Natural killer cell (primary cell): ENCODE results near the gene SNRPA. TPM values are rescaled to one million over a fixed set of nuclear protein-coding genes. Genes with fewer than 3 reads are reported as not detected.

ENCODE experiments used
- ATAC-seq, 3 donors: fragments of 150-1000 bp in 2 of 3; fragments of 200-7000 bp in 1 of 3; cut with Tn5 transposase; 1 replicate in 1 of 3; 2 replicates in 2 of 3; pipeline ENCODE4 v1.10.0; 2021; ENCODE audit warnings: mild to moderate bottlenecking in 2 of 3, moderate library complexity in 2 of 3
- DNase-seq, 2 donors: peaks; one replicate each; pipeline versions ENCODE4 v3.0.0 to v3.0.0-alpha.2; 2013 to 2021; ENCODE audit warnings: mixed read lengths in 1 of 2
- H3K27ac ChIP-seq: one replicate; pipeline ENCODE4 v1.5.1; 2013; ENCODE audit warnings: mild to moderate bottlenecking, low read length
- H3K27me3 ChIP-seq: one replicate; pipeline ENCODE4 v1.6.1; 2013; ENCODE audit warnings: low read length; ENCODE audit not compliant: control insufficient read depth, insufficient read depth
- H3K36me3 ChIP-seq: one replicate; pipeline ENCODE4 v1.6.1; 2013; ENCODE audit warnings: low read length; ENCODE audit not compliant: control insufficient read depth, insufficient read depth
- H3K4me1 ChIP-seq: one replicate; pipeline ENCODE4 v1.6.1; 2013; ENCODE audit warnings: low read length; ENCODE audit not compliant: control insufficient read depth, insufficient read depth
- H3K4me3 ChIP-seq: one replicate; pipeline ENCODE4 v1.5.1; 2013; ENCODE audit warnings: low read length
- H3K9me3 ChIP-seq: one replicate; pipeline ENCODE4 v1.6.1; 2013; ENCODE audit warnings: low read length; ENCODE audit not compliant: control insufficient read depth, insufficient read depth
- H3K27ac Mint-ChIP-seq, 2 donors: one replicate each; pipeline ENCODE4 v1.8.0; 2022; ENCODE audit warnings: mild to moderate bottlenecking in 2 of 2, mixed read lengths in 2 of 2, moderate library complexity in 1 of 2
- H3K27me3 Mint-ChIP-seq, 2 donors: one replicate each; pipeline ENCODE4 v1.8.0; 2022; ENCODE audit warnings: low read depth in 2 of 2, mixed read lengths in 2 of 2
- H3K36me3 Mint-ChIP-seq: one replicate; pipeline ENCODE4 v1.8.0; 2022; ENCODE audit warnings: mixed read lengths
- H3K4me1 Mint-ChIP-seq, 2 donors: one replicate each; pipeline ENCODE4 v1.8.0; 2022; ENCODE audit warnings: mixed read lengths in 2 of 2
- H3K4me3 Mint-ChIP-seq: one replicate; pipeline ENCODE4 v1.8.0; 2022; ENCODE audit warnings: mild to moderate bottlenecking, moderate library complexity, mixed read lengths
- H3K9me3 Mint-ChIP-seq, 2 donors: one replicate each; pipeline ENCODE4 v1.8.0; 2022; ENCODE audit warnings: mixed read lengths in 2 of 2
- CTCF ChIP-seq: fragments of 200-600 bp; IDR thresholded peaks from one replicate; pipeline ENCODE4 v1.8.0; 2022; ENCODE audit warnings: antibody characterized with exemption
- WGBS: methylation state at CpG from one replicate; pipeline ENCODE4 v1.1.7; 2013; ENCODE audit warnings: missing lambda C conversion rate; ENCODE audit not compliant: insufficient coverage; 5-methylcytosine and 5-hydroxymethylcytosine counted together
- intact Hi-C: fragments of 100-400 bp; cut with micrococcal nuclease; formaldehyde crosslinking; loops from one replicate; pipeline ENCODE4 v1.14.2; 2022
- total RNA-seq, 4 donors: library from RNA; stranded (reverse); fragments of 120-200 nt in 1 of 4; gene quantifications; one replicate each; pipeline versions ENCODE4 v1.2.3 to v1.2.4, GENCODE V29; 2013 to 2022

Gene SNRPA
- total RNA-seq, 3 donors from 2014 or later (not counting 1 experiment from before 2014, with no cell fraction given), result 56.2 to 65.9 (median 60.9) TPM

- Histone ChIP-seq H3K4me1 (peaks cover 29% of the 10 kb centered on the region), H3K36me3 (no peaks in the 10 kb centered on the region), H3K27ac (no peak within 1 kb of the TSS), H3K9me3 (no peaks in the 10 kb centered on the region), H3K27me3 (no peaks in the 10 kb centered on the region), H3K4me3 (no peak within 1 kb of the TSS)
- intact Hi-C loops, result loop anchor here (5.0 to 10.0 kb wide), 3 partner anchors 42 to 310 kb away; partner anchors contain the start of genes BLVRB and SPTBN4
- no peak within 1 kb of the TSS for H3K4me3 Mint-ChIP-seq
- H3K36me3 Mint-ChIP-seq, result no peaks in the 10 kb centered on the region
- no peaks in the 10 kb centered on the region for H3K9me3 Mint-ChIP-seq
- peak within 1 kb of the TSS; percentile 95 to 96 for H3K27ac Mint-ChIP-seq
- 88% methylated on average over 9 of the region's 9 CpGs for WGBS
- peaks cover 35 to 40% of the 10 kb centered on the region in 2 donors for H3K4me1 Mint-ChIP-seq
- ATAC-seq (no peak), DNase-seq (no peak)
- no peaks in the 10 kb centered on the region for H3K27me3 Mint-ChIP-seq
- TF ChIP-seq CTCF, result no peak
Measured at GRCh38 chr19:40774916-40775631, 24.1 kb downstream of the SNRPA start, which contains the start of gene MIA. Gene MIA (plus strand): TSS chr19:40775521. CDS start chr19:40775543, 22 bp downstream.

DNA sequence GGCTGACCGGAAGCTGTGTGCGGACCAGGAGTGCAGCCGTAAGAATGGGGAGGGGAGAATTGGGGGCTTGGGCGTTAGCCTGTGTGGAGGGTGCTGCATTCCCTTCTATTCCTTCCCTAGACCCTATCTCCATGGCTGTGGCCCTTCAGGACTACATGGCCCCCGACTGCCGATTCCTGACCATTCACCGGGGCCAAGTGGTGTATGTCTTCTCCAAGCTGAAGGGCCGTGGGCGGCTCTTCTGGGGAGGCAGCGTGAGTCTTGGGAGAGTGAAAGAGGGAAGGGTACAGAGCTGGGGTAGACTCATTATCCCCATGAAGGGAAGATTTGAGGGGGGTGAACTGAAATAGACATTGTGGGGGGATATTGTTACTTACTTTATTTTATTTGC is 24.6 kb downstream of the SNRPA start:
- 98% methylated on average over 7 of the region's 10 CpGs for WGBS
- Mint-ChIP-seq H3K9me3 (no peaks in the 10 kb centered on the region), H3K4me3 (no peak overlapping the region), H3K36me3 (no peaks in the 10 kb centered on the region), H3K27me3 (no peaks in the 10 kb centered on the region), H3K27ac (no peak overlapping the region), H3K4me1 (peaks cover 41 to 42% of the 10 kb centered on the region in 2 donors)
- intact Hi-C loops, result loop anchor here (5.0 to 10.0 kb wide), 3 partner anchors 42 to 311 kb away; partner anchors contain the start of genes BLVRB and SPTBN4
- DNase-seq (no peak), ATAC-seq (no peak)
- TF ChIP-seq CTCF, result no peak
- Histone ChIP-seq H3K27me3 (no peaks in the 10 kb centered on the region), H3K36me3 (no peaks in the 10 kb centered on the region), H3K4me3 (no peak overlapping the region), H3K9me3 (no peaks in the 10 kb centered on the region), H3K4me1 (peaks cover 31% of the 10 kb centered on the region), H3K27ac (no peak overlapping the region)

- 81% methylated on average over 6 of the region's 7 CpGs for WGBS
- Mint-ChIP-seq H3K36me3 (no peaks in the 10 kb centered on the region), H3K9me3 (no peaks in the 10 kb centered on the region), H3K4me3 (peak overlapping the region; percentile 97), H3K4me1 (peaks cover 37 to 44% of the 10 kb centered on the region in 2 donors), H3K27ac (peak overlapping the region; percentile 95 to 96), H3K27me3 (no peaks in the 10 kb centered on the region)
- no peak overlapping the region for H3K4me3 ChIP-seq
- peaks cover 26% of the 10 kb centered on the region for H3K4me1 ChIP-seq
- no peak for TF ChIP-seq CTCF
- H3K27me3 ChIP-seq, result no peaks in the 10 kb centered on the region
- peaks cover 2% of the 10 kb centered on the region for H3K36me3 ChIP-seq
- no peak for DNase-seq
- H3K27ac ChIP-seq, result peak overlapping the region; percentile 99
- no peak for ATAC-seq
- no peaks in the 10 kb centered on the region for H3K9me3 ChIP-seq
- intact Hi-C loops, result loop anchor here (5.0 to 10.0 kb wide), 3 partner anchors 41 to 312 kb away; partner anchors contain the start of genes BLVRB and SPTBN4
Measured at GRCh38 chr19:40776364-40776763, 25.4 kb downstream of the SNRPA start.
